ENCODE data around the gene C9orf40.

DNA sequence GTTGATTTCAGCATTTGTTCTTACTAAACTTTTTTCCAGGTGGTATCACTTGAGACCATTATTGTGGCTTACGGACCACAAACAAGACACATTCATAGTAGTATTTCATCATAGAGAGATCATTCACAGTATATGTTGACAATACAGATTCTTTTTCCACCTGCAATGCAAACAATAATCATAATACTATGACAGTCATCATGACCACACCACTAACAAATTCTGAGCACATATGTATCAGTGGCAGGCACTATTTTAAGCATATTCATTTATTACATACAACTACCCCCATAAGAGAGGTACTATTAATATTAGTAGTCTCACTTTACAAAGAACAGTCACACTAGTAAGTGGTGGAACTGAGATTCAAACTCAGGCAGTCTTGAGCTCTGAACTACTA is 31.0 kb upstream of the C9orf40 start:
- TF ChIP-seq EZH2 (IDR thresholded peaks at IDR 0.05; ENCODE audit: insufficient read depth, poor library complexity, severe bottlenecking) (no peak), EZH2phosphoT487 (IDR thresholded peaks at IDR 0.05; ENCODE audit: insufficient read depth, low read depth) (no peak)

Measured in GM23248 (cell line).